ENCODE data around the gene CCNL1. TPM values are rescaled to one million over a fixed set of nuclear protein-coding genes. Genes with fewer than 3 reads are reported as not detected.

CCNL1 gene
- total RNA-seq, 3 donors from 2014 or later (not counting 1 experiment from before 2014, with no cell fraction given) = 1,104 to 1,331 (median 1,220) TPM

- Mint-ChIP-seq H3K9me3 (no peaks in the 10 kb centered on the region), H3K27me3 (ENCODE audit: low read depth in 2 of 2) (no peaks in the 10 kb centered on the region), H3K4me1 (peaks cover 35 to 37% of the 10 kb centered on the region in 2 donors), H3K27ac (peak overlapping the region in 1 of 2 donors; percentile 82), H3K4me3 (peak overlapping the region; percentile 47), H3K36me3 (peaks cover 85% of the 10 kb centered on the region)
- H3K9me3 ChIP-seq (ENCODE audit: control insufficient read depth, insufficient read depth, low read length) = no peaks in the 10 kb centered on the region
- TF ChIP-seq CTCF (IDR thresholded peaks at IDR 0.05) = no peak
- H3K4me3 ChIP-seq (ENCODE audit: low read length) = no peak overlapping the region
- no peaks in the 10 kb centered on the region for H3K27me3 ChIP-seq (ENCODE audit: control insufficient read depth, insufficient read depth, low read length)
- ATAC-seq (peak; percentile 17 to 34 (median 23)), DNase-seq (peak in 1 of 2 donors; percentile 34)
- intact Hi-C loops (cut with micrococcal nuclease) = no loop called here
- H3K27ac ChIP-seq (ENCODE audit: low read length) = no peak overlapping the region
- H3K36me3 ChIP-seq (ENCODE audit: control insufficient read depth, insufficient read depth, low read length) = peaks cover 99% of the 10 kb centered on the region
- WGBS (ENCODE audit: insufficient coverage) = 75% methylated on average over 12 of the region's 15 CpGs
- H3K4me1 ChIP-seq (ENCODE audit: control insufficient read depth, insufficient read depth, low read length) = no peaks in the 10 kb centered on the region
Observed at GRCh38 chr3:157148196-157148889, 11.6 kb downstream of the CCNL1 start.

GRCh38 chr3:157147099-157147803 is 12.7 kb downstream of the CCNL1 start:
- peak overlapping the region; percentile 26 for H3K4me3 Mint-ChIP-seq
- no peak overlapping the region for H3K27ac ChIP-seq (ENCODE audit: low read length)
- no peaks in the 10 kb centered on the region for H3K27me3 Mint-ChIP-seq (ENCODE audit: low read depth in 2 of 2)
- H3K4me1 Mint-ChIP-seq = peaks cover 33 to 34% of the 10 kb centered on the region in 2 donors
- H3K27me3 ChIP-seq (ENCODE audit: control insufficient read depth, insufficient read depth, low read length) = no peaks in the 10 kb centered on the region
- DNase-seq (no peak), ATAC-seq (no peak)
- peak overlapping the region; percentile 47 to 69 for H3K27ac Mint-ChIP-seq
- TF ChIP-seq CTCF (IDR thresholded peaks at IDR 0.05) = no peak
- no peaks in the 10 kb centered on the region for H3K4me1 ChIP-seq (ENCODE audit: control insufficient read depth, insufficient read depth, low read length)
- 97% methylated on average over 4 of the region's 5 CpGs for WGBS (ENCODE audit: insufficient coverage)
- H3K4me3 ChIP-seq (ENCODE audit: low read length) = no peak overlapping the region
- peaks cover 95% of the 10 kb centered on the region for H3K36me3 ChIP-seq (ENCODE audit: control insufficient read depth, insufficient read depth, low read length)
- no peaks in the 10 kb centered on the region for H3K9me3 Mint-ChIP-seq
- intact Hi-C loops (cut with micrococcal nuclease) = no loop called here
- H3K9me3 ChIP-seq (ENCODE audit: control insufficient read depth, insufficient read depth, low read length) = no peaks in the 10 kb centered on the region
- H3K36me3 Mint-ChIP-seq = peaks cover 83% of the 10 kb centered on the region

- intact Hi-C loops (cut with micrococcal nuclease) = no loop called here
- peaks cover 70% of the 10 kb centered on the region for H3K36me3 Mint-ChIP-seq
- Histone ChIP-seq H3K4me3 (ENCODE audit: low read length) (no peak overlapping the region), H3K4me1 (ENCODE audit: control insufficient read depth, insufficient read depth, low read length) (no peaks in the 10 kb centered on the region), H3K27me3 (ENCODE audit: control insufficient read depth, insufficient read depth, low read length) (no peaks in the 10 kb centered on the region), H3K9me3 (ENCODE audit: control insufficient read depth, insufficient read depth, low read length) (no peaks in the 10 kb centered on the region), H3K36me3 (ENCODE audit: control insufficient read depth, insufficient read depth, low read length) (peaks cover 83% of the 10 kb centered on the region), H3K27ac (ENCODE audit: low read length) (no peak overlapping the region)
- WGBS (ENCODE audit: insufficient coverage) = 55% methylated on average over 2 of the region's 2 CpGs
- H3K27me3 Mint-ChIP-seq (ENCODE audit: low read depth in 2 of 2) = no peaks in the 10 kb centered on the region
- no peak for TF ChIP-seq CTCF (IDR thresholded peaks at IDR 0.05)
- peaks cover 22 to 23% of the 10 kb centered on the region in 2 donors for H3K4me1 Mint-ChIP-seq
- no peak for DNase-seq
- H3K27ac Mint-ChIP-seq = peak overlapping the region; percentile 47 to 69
- H3K4me3 Mint-ChIP-seq = peak overlapping the region; percentile 41
- ATAC-seq = peak in 1 of 3 donors; percentile 17
- H3K9me3 Mint-ChIP-seq = no peaks in the 10 kb centered on the region
Observed at GRCh38 chr3:157145606-157146322, 14.2 kb downstream of the CCNL1 start.

All from natural killer cell (primary cell).